ENCODE measurements around the gene QSOX1.

DNA sequence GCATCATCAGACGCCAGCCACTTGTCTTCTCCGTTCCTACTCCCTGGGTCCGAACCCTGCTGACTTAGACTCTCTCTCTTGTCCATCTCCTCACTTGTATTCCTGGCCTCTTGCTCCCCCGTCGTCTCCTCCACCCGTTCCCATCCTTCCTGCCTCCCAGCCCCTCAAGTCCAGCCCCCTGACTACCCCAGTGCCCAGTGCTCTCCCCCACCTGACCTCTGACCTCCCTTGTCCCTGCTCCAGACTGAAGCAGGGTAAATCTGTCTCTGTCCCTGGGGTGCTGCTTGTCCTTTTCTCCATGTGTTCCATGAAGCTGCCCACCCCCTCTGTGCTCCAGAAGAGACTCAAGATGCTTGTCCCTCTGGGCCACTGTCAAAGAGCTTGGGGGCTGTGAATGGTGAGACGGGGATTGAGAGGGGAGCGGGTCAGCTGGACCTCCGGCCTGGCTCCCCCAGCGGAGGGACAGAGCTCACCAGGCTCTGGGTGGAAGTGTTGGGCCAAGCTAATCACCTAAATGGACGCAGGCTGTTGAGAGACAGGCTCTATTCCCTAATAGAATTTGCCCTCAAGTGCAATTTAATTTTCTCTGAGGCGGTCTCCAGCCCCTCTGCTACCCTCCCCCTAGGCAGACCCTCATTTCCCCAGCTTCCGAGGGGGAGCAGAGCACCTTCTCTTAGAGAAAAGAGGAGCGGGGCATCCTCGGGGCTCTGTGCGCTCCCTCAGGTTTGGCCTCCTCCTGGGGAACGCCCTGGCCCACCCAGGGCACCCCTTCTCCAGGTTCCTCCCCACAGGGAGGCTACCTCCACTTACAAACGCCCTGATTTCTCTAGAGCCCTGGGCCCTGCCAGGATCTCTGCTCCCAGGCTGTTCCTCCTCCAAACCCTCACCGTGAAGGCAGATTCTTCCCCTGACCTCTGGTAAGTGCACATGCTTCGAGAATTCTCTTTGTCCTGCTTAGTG is 64.4 kb downstream of the QSOX1 start:
- TF ChIP-seq CTCF (conservative IDR thresholded peaks at IDR 0.05) (no peak), EZH2 (IDR thresholded peaks at IDR 0.05; ENCODE audit: low read depth) (no peak)
